ENCODE measurements around the gene NMNAT2.

NMNAT2 gene

GRCh38 chr1:183365093-183365492 lies 53.1 kb downstream of the NMNAT2 start:
- DNase-seq (ENCODE audit: low spot score), result no peak

- DNase-seq (ENCODE audit: low spot score), result no peak
Observed at GRCh38 chr1:183363972-183364371, 54.2 kb downstream of the NMNAT2 start.

GRCh38 chr1:183361081-183361480 lies 57.1 kb downstream of the NMNAT2 start:
- no peak for DNase-seq (ENCODE audit: low spot score)

- no peak for DNase-seq (ENCODE audit: low spot score)
Observed at GRCh38 chr1:183360473-183360872, 57.7 kb downstream of the NMNAT2 start.

- no peak for DNase-seq (ENCODE audit: low spot score)
Observed at GRCh38 chr1:183356534-183357182, 61.5 kb downstream of the NMNAT2 start.

GRCh38 chr1:183355797-183356196 lies 62.4 kb downstream of the NMNAT2 start:
- DNase-seq (ENCODE audit: low spot score), result no peak

GRCh38 chr1:183355181-183355580 lies 63.0 kb downstream of the NMNAT2 start:
- DNase-seq (ENCODE audit: low spot score), result no peak

GRCh38 chr1:183353597-183353996 lies 64.6 kb downstream of the NMNAT2 start:
- no peak for DNase-seq (ENCODE audit: low spot score)

GRCh38 chr1:183349201-183349711 lies 68.9 kb downstream of the NMNAT2 start:
- DNase-seq (ENCODE audit: low spot score), result no peak

GRCh38 chr1:183346276-183346732 lies 71.9 kb downstream of the NMNAT2 start:
- DNase-seq (ENCODE audit: low spot score), result no peak

- DNase-seq (ENCODE audit: low spot score), result no peak
Observed at GRCh38 chr1:183339556-183340167, 78.5 kb downstream of the NMNAT2 start.

GRCh38 chr1:183331091-183331742 lies 87.0 kb downstream of the NMNAT2 start:
- no peak for DNase-seq (ENCODE audit: low spot score)

GRCh38 chr1:183330335-183330734 lies 87.8 kb downstream of the NMNAT2 start:
- DNase-seq (ENCODE audit: low spot score), result no peak

- no peak for DNase-seq (ENCODE audit: low spot score)
Observed at GRCh38 chr1:183328371-183328770, 89.8 kb downstream of the NMNAT2 start.

- no peak for DNase-seq (ENCODE audit: low spot score)
Observed at GRCh38 chr1:183327434-183328290, 90.5 kb downstream of the NMNAT2 start.

GRCh38 chr1:183323849-183324683 lies 94.1 kb downstream of the NMNAT2 start:
- DNase-seq (ENCODE audit: low spot score), result no peak

GRCh38 chr1:183319606-183320005 lies 98.6 kb downstream of the NMNAT2 start:
- DNase-seq (ENCODE audit: low spot score), result no peak

- no peak for DNase-seq (ENCODE audit: low spot score)
Observed at GRCh38 chr1:183319051-183319450, 99.1 kb downstream of the NMNAT2 start.

GRCh38 chr1:183318433-183318832 lies 99.7 kb downstream of the NMNAT2 start:
- no peak for DNase-seq (ENCODE audit: low spot score)

- no peak for DNase-seq (ENCODE audit: low spot score)
Observed at GRCh38 chr1:183315991-183316758, 102.0 kb downstream of the NMNAT2 start.

Measured in CD4-positive, alpha-beta T cell treated with Interleukin-6 at 100 ng/mL for 8 hours (primary cell).